Activated B cell treated with CpG ODN at 0.5 μM for 24 hours (primary cell): ENCODE results near the gene ST6GALNAC4. TPM values are rescaled to one million over a fixed set of nuclear protein-coding genes. Genes with fewer than 3 reads are reported as not detected.

Experiments
- ATAC-seq: fragments of 200-7000 bp; cut with Tn5 transposase; one replicate; pipeline ENCODE4 v1.10.0; 2021; ENCODE audit warnings: low read depth, mild to moderate bottlenecking, moderate library complexity
- CTCF ChIA-PET: fragments of 350-600 bp; sonication (Branson Sonifier 250); formaldehyde crosslinking; loops from one replicate; lab custom pipeline; 2021; ENCODE audit warnings: antibody characterized with exemption; lab: Charles Lee
- POLR2A ChIA-PET: fragments of 350-600 bp; sonication (Branson Sonifier 250); formaldehyde crosslinking; loops from one replicate; lab custom pipeline; 2021; ENCODE audit warnings: antibody characterized with exemption; lab: Charles Lee
- DNase-seq: peaks from one replicate; pipeline ENCODE4 v3.0.0; 2022
- H3K27ac Mint-ChIP-seq: one replicate; pipeline ENCODE4 v1.8.0; 2020; ENCODE audit warnings: mixed read lengths
- H3K27me3 Mint-ChIP-seq: one replicate; pipeline ENCODE4 v1.8.0; 2021; ENCODE audit warnings: mixed read lengths
- H3K36me3 Mint-ChIP-seq: one replicate; pipeline ENCODE4 v1.8.0; 2021; ENCODE audit warnings: low read depth, mixed read lengths
- H3K4me1 Mint-ChIP-seq: one replicate; pipeline ENCODE4 v1.8.0; 2021; ENCODE audit warnings: mixed read lengths
- H3K4me3 Mint-ChIP-seq: one replicate; pipeline ENCODE4 v1.8.0; 2020; ENCODE audit warnings: mild to moderate bottlenecking, mixed read lengths
- H3K9me3 Mint-ChIP-seq: one replicate; pipeline ENCODE4 v1.8.0; 2020; ENCODE audit warnings: mixed read lengths
- intact Hi-C: fragments of 100-400 bp; cut with micrococcal nuclease; formaldehyde crosslinking; loops from one replicate; pipeline ENCODE4 v1.15.1; 2024
- total RNA-seq: library from RNA; stranded (reverse); gene quantifications from 2 replicates; pipeline ENCODE4 v1.2.3, GENCODE V29; 2022
- TF ChIP-seq, protein P1 (sequence below): fragments of 200-600 bp; IDR thresholded peaks from one replicate; pipeline ENCODE4 v1.8.0; 2022; ENCODE audit warnings: antibody characterized with exemption, mild to moderate bottlenecking

ST6GALNAC4 gene
- total RNA-seq, 1 donor from 2014 or later: 85.4 TPM

DNA sequence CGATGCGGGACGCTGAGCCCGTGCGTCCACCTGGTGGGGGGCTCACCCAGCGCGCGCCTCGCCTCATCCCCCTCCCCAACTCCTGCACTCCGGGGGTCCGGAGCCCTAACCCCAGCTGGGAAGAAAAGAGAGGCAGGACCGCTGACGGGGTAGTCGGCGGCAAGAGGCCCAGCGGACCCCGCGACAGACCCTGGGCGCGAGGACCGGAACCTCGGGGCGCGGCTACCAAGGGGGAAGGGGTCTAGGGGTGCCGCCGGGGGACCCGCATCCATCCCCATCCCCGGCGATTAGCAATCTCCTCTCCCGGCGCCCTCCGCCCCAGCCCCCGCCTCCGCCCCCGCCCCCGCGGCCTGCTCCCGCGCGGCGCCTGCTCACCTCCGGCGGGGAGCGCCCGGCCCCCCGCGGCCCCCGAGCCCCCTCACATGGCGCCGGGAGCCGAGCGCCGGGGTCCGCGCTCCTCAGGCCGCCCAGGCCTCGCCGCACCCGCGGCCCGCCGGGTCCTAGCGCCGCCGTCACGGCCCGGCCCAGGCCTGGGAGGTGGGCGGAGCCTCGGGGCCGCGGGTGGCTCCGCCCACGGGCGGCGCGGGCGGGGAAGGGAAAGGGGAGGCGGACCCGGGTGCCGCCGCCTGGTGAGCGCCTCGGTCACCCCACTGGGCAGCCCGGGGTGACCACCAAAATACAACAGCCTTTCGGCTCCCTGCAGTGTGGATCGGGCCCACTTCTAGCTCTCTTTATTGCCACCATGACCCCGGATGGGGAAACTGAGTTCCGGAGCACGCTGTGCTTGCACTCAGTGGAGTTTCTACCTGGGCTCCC lies 17.5 kb downstream of the ST6GALNAC4 start, which contains the start of gene ST6GALNAC6:
TSS of gene ST6GALNAC6 (minus strand) at position 476 of the 816 bp plus-strand sequence. CDS start 1,622 bp downstream, outside the sequence.
- CTCF ChIA-PET: interaction anchor here (1.9 kb wide), 1 partner anchor 17 kb away, joined by 6 read pairs; no protein-coding TSS in a partner anchor
- intact Hi-C loops: loop anchor here (1.0 kb wide), 1 partner anchor 18 kb away; the partner anchor contains the start of gene ST6GALNAC4
- TF ChIP-seq, protein P1, sequence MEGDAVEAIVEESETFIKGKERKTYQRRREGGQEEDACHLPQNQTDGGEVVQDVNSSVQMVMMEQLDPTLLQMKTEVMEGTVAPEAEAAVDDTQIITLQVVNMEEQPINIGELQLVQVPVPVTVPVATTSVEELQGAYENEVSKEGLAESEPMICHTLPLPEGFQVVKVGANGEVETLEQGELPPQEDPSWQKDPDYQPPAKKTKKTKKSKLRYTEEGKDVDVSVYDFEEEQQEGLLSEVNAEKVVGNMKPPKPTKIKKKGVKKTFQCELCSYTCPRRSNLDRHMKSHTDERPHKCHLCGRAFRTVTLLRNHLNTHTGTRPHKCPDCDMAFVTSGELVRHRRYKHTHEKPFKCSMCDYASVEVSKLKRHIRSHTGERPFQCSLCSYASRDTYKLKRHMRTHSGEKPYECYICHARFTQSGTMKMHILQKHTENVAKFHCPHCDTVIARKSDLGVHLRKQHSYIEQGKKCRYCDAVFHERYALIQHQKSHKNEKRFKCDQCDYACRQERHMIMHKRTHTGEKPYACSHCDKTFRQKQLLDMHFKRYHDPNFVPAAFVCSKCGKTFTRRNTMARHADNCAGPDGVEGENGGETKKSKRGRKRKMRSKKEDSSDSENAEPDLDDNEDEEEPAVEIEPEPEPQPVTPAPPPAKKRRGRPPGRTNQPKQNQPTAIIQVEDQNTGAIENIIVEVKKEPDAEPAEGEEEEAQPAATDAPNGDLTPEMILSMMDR: no peak
- H3K9me3 Mint-ChIP-seq: peaks cover 5% of the 10 kb centered on the region
- ATAC-seq: peak; percentile 81
- H3K4me1 Mint-ChIP-seq: peaks cover 55% of the 10 kb centered on the region
- H3K27ac Mint-ChIP-seq: peak within 1 kb of the TSS; percentile 76
- peaks cover 23% of the 10 kb centered on the region for H3K36me3 Mint-ChIP-seq
- peak within 1 kb of the TSS; percentile 88 for H3K4me3 Mint-ChIP-seq
- H3K27me3 Mint-ChIP-seq: no peaks in the 10 kb centered on the region
- DNase-seq: peak; percentile 84
- POLR2A ChIA-PET: interaction anchor here (0.8 to 12.3 kb wide), 9 partner anchors 10 to 121 kb away, joined by 3 to 457 read pairs (median 3); partner anchors contain the start of genes FPGS, SH2D3C and ST6GALNAC4

DNA sequence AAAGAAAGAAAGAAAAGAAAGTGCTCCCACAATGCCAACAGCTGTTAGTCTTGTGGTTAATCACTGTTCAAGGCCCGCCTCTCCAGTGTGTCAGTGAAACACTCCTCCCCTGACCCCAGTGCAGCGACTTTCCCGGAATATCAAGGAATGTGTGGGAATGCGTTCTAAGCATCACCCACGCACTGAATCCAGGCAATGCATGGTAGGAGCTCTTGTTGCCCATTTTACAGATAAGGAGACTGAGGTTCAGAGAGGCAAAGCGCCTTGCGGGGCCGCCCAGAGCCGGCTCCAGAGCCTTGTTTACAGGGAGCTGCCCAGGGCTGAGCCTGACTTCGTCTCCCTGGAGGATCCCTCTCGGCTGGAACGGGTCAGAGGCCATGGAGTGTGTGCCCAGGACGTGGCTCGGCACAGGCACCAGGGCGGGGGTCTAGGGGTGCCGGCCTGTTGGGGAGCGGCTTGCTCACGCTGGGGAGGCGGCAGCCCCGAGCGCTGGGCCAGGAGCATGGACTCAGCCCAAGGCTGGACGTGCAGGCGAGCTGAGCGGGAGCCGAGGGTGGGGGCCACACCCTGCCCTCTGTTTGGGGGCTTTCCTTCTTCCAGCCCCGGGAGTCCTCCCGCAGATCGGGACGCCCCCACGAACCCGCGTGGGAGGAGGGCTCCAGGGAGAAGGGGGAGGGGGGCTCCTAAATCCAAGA lies 18.3 kb downstream of the ST6GALNAC4 start:
- intact Hi-C loops: loop anchor here (1.0 kb wide), 1 partner anchor 19 kb away; the partner anchor contains the start of gene ST6GALNAC4
- ChIA-PET CTCF (interaction anchor here (1.0 kb wide), 1 partner anchor 29 kb away, joined by 3 read pairs; no protein-coding TSS in a partner anchor), POLR2A (interaction anchor here (0.6 to 12.3 kb wide), 10 partner anchors 9 to 455 kb away, joined by 3 to 457 read pairs (median 4); partner anchors contain the start of genes FPGS, PTRH1, SH2D3C and ST6GALNAC4)
- Mint-ChIP-seq H3K4me3 (peak overlapping the region; percentile 88), H3K27ac (peak overlapping the region; percentile 76), H3K27me3 (no peaks in the 10 kb centered on the region), H3K9me3 (peaks cover 5% of the 10 kb centered on the region), H3K4me1 (peaks cover 48% of the 10 kb centered on the region), H3K36me3 (peaks cover 31% of the 10 kb centered on the region)
- DNase-seq (peak; percentile 39), ATAC-seq (peak; percentile 3)
- TF ChIP-seq, protein P1: no peak

DNA sequence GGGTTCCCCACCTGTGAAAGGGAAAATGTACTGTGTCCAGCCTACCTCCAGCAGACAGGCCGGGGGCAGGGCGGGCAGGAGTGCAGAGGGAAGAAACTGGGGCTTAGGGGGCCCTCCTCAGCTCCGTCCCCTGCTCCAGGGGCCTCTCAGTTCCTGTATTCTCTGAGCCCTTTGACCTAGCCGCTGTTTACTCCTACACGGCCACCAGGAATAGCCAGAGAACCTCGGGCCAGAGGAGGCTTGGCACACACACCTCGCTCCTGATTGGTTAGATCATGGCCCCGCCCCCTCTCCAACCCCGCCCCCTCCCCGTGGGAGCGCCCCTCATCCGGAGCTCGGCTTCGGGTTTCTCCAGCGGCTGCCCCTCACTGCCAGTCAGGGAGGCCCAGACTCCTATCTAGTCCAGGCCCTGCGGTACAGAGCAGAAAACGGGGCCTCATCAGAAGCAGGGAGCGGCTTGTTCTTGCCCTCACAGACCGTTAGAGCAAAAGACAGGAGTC lies 19.6 kb downstream of the ST6GALNAC4 start:
- Mint-ChIP-seq H3K4me3 (peak overlapping the region; percentile 35), H3K27ac (no peak overlapping the region), H3K36me3 (peaks cover 44% of the 10 kb centered on the region), H3K9me3 (peaks cover 5% of the 10 kb centered on the region), H3K27me3 (no peaks in the 10 kb centered on the region), H3K4me1 (peaks cover 38% of the 10 kb centered on the region)
- no peak for DNase-seq
- peak; percentile 22 for ATAC-seq
- TF ChIP-seq, protein P1: no peak
- intact Hi-C loops: no loop called here
- ChIA-PET POLR2A (interaction anchor here (0.5 to 12.3 kb wide), 13 partner anchors 8 to 1047 kb away, joined by 3 to 457 read pairs (median 5); partner anchors contain the start of genes ST6GALNAC4 and TOR2A), CTCF (no interaction called here)

DNA sequence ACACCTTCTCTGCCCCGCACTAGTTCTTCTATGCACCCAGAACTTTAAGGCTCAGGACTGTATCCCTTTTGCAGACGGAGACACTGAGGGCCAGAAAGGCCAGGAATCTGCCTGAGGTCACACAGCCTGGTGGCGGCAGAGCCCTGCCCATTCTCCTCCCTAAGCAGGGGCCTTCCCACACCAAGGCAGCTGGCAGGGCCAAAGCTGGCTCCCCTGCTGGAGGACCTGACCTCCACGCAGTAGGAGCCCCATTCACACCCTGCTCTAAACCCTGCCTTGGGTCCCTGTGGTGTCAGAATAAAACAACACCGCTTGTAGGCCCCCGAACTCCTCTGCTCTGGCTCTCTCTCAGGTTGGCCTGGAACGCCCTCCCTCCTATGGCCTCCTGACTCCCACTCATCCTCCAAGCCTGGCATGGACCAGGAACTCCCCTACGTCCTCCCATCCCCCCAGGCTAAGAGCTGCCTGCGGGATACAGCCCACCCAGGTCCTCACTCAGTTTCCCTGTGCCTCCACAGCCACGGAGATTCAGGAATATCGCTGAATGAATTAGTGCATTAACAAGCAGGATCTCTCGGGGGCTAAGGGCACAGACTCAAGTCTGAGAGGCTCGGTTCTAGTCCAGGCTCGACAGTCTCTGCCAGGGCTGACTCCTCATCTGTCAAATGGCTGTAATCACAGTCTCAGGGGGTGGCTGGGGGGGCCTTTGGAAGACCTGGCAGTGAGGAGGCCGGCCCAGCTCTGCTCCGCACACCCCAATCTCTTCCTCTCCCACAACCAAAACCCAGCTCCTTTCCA lies 20.2 kb downstream of the ST6GALNAC4 start:
- no peaks in the 10 kb centered on the region for H3K27me3 Mint-ChIP-seq
- ChIA-PET CTCF (no interaction called here), POLR2A (interaction anchor here (0.5 to 12.3 kb wide), 12 partner anchors 9 to 192 kb away, joined by 3 to 457 read pairs (median 4); partner anchors contain the start of genes ST6GALNAC4 and TOR2A)
- no peak for ATAC-seq
- TF ChIP-seq, protein P1: no peak
- H3K4me1 Mint-ChIP-seq: peaks cover 31% of the 10 kb centered on the region
- intact Hi-C loops: no loop called here
- H3K9me3 Mint-ChIP-seq: peaks cover 5% of the 10 kb centered on the region
- no peak overlapping the region for H3K4me3 Mint-ChIP-seq
- DNase-seq: no peak
- peaks cover 47% of the 10 kb centered on the region for H3K36me3 Mint-ChIP-seq
- peak overlapping the region; percentile 51 for H3K27ac Mint-ChIP-seq
